Measurements from ENCODE around the gene WDR46.

DNA sequence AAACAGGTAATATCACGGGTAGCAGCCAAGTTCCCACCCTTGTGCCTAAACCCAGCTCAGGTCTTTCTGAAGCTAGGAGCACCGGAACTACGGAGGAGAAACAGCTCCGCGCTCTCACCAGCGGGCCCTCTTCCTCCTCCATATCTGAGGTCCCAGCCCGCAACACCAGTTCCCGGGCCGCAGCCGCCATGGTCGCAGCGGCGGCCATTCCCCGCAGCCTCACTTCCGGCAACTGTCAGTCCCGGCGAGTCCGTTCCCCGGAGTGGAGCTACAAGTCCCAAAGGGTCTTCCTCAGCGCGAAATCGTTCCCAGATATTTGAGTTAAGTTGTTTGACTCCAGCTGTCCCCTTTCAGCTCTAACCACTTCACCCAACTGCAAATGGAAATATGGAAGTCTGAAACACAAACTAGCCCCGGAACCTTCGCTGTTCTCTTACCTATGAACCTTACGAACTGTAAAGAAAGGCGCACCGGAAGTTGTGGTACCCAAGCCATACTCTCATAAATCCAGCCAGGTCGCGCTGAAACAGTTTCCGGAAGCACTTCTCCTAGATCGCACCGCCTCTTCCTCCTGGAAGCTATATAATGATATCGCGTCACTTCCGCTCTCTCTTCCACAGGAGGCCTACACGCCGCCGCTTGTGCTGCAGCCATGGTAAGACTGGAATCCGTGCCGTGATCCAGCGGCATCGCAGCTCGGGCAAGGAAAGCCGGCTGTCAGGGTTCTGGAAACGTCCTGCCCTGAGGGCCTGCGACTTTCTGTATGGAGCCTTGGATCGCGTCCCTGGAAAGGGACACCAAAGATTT, 17.4 kb downstream of the WDR46 start, which contains the start of the genes RPS18 and VPS52:
- TF ChIP-seq CTCF (IDR thresholded peaks at IDR 0.05) (peak in 1 of 12 donors; percentile 9), POLR2A (IDR thresholded peaks at IDR 0.05) (peak; percentile 18 to 94)

Measured in heart left ventricle (tissue), 13 donors.